Pancreas (tissue), 10 donors: ENCODE measurements around the gene SCN10A. TPM values are rescaled to one million over a fixed set of nuclear protein-coding genes. Genes with fewer than 3 reads are reported as not detected.

Experiments
- ATAC-seq, 4 donors: fragments of 200-7000 bp; cut with Tn5 transposase; one replicate each; pipeline versions ENCODE4 v1.8.0 to v1.9.1; 2020; ENCODE audit warnings: mild to moderate bottlenecking in 4 of 4, moderate library complexity in 4 of 4
- DNase-seq, 6 donors: peaks; one replicate each; pipeline ENCODE4 v3.0.0-alpha.2; 2020
- FAIRE-seq: peaks from 2 replicates; lab custom pipeline; 2012; peaks lifted over from hg19 to GRCh38; lab: Jason Lieb, UNC
- H3K27ac ChIP-seq, 4 donors: fragments of 200-600 bp; sonication (generic); 1 replicate in 3 of 4; 2 replicates in 1 of 4; pipeline versions ENCODE4 v1.5.0 to v1.8.0; 2020
- H3K27me3 ChIP-seq, 4 donors: fragments of 200-600 bp; one replicate each; pipeline ENCODE4 v1.8.0; 2021
- H3K36me3 ChIP-seq, 3 donors: fragments of 200-600 bp; sonication (generic) in 1 of 3; one replicate each; pipeline versions ENCODE4 v1.5.0 to v1.8.0; 2020 to 2021
- H3K4me1 ChIP-seq, 3 donors: fragments of 200-600 bp; one replicate each; pipeline ENCODE4 v1.8.0; 2021
- H3K4me3 ChIP-seq, 4 donors: fragments of 200-600 bp; sonication (generic) in 2 of 4; one replicate each; pipeline versions ENCODE4 v1.5.0 to v1.8.0; 2020 to 2021
- H3K9me3 ChIP-seq, 4 donors: fragments of 200-600 bp; one replicate each; pipeline ENCODE4 v1.8.0; 2021
- CTCF ChIP-seq, 4 donors: fragments of 200-600 bp; sonication (generic) in 3 of 4; IDR thresholded peaks; one replicate each; pipeline versions ENCODE4 v1.5.0 to v1.8.0; 2021; ENCODE audit warnings: antibody characterized with exemption in 4 of 4
- WGBS, 2 donors: extraction: QIAGEN DNeasy Blood & Tissue Kit; methylation state at CpG; one replicate each; pipeline ENCODE4 v1.1.7; 2013; 5-methylcytosine and 5-hydroxymethylcytosine counted together
- intact Hi-C, 3 donors: fragments of 100-400 bp; cut with DNase I; formaldehyde crosslinking; loops; one replicate each; pipeline versions ENCODE4 v1.11.1 to v1.14.2; 2022
- polyA plus RNA-seq, 2 donors: library from polyadenylated mRNA; stranded (reverse); fragments of 200-250 nt; gene quantifications; one replicate each; pipeline ENCODE4 v1.2.3, GENCODE V29; 2013
- total RNA-seq, 6 donors: library from RNA; stranded (reverse); fragmentation: NEBNext Ultra II Directional in 4 of 6; extraction: Animal tissue kit (Norgen Biotek cat#: 25700) in 4 of 6; gene quantifications; one replicate each; pipeline versions ENCODE4 v1.2.1 to v1.2.4, GENCODE V29; 2021 to 2023
- donor health status: healthy with polysubstance abuse.
- donor health status: DM: no; HTN: no; CAD: no; lungs with moderate emphysema.
- donor health status: DM: no; HTN: no; CAD: no.
- donor health status: control.
- donor health status: control.
- donor health status: Bipolar disorder and iron deficiency.
- donor health status: DM: yes; HTN: yes; CAD: no.
- donor health status: DM: no; HTN: no; CAD: no.
- donor health status: DM: no; HTN: no; CAD: no.
- donor health status: DM: yes; HTN: yes; CAD: no.

The SCN10A gene
- total and polyA plus RNA-seq, 8 donors = not detected

GRCh38 chr3:38652934-38653333 lies 163.1 kb downstream of the SCN10A start:
- 62 to 84% methylated on average over 1 of the region's 1 CpG for WGBS, 2 donors
- H3K36me3 ChIP-seq = no peaks in the 10 kb centered on the region
- intact Hi-C loops = loop anchor here in 1 of 3 donors (10.0 kb wide), 1 partner anchor 128 kb away; no protein-coding TSS in a partner anchor
- no peak for TF ChIP-seq CTCF (IDR thresholded peaks at IDR 0.05)
- no peak overlapping the region for H3K4me3 ChIP-seq
- DNase-seq (no peak), ATAC-seq (no peak), FAIRE-seq (no peak)
- H3K4me1 ChIP-seq = peaks cover 5 to 6% (median 6%) of the 10 kb centered on the region in 3 donors
- no peaks in the 10 kb centered on the region for H3K9me3 ChIP-seq
- H3K27ac ChIP-seq = no peak overlapping the region
- H3K27me3 ChIP-seq = peaks cover 0 to 24% (median 2%) of the 10 kb centered on the region in 4 donors

- no peak for FAIRE-seq
- intact Hi-C loops = loop anchor here in 1 of 3 donors (10.0 kb wide), 1 partner anchor 126 kb away; no protein-coding TSS in a partner anchor
- 8 to 10% methylated on average over 19 of the region's 19 CpGs for WGBS, 2 donors
Measured at GRCh38 chr3:38651153-38651789, 164.7 kb downstream of the SCN10A start.

GRCh38 chr3:38650248-38650951 lies 165.6 kb downstream of the SCN10A start:
- ATAC-seq = peak; percentile 3 to 14 (median 6)
- 70 to 71% methylated on average over 14 of the region's 14 CpGs for WGBS, 2 donors
- no peak overlapping the region for H3K4me3 ChIP-seq
- no peak for FAIRE-seq
- H3K9me3 ChIP-seq = no peaks in the 10 kb centered on the region
- no peak overlapping the region for H3K27ac ChIP-seq
- H3K36me3 ChIP-seq = no peaks in the 10 kb centered on the region
- H3K27me3 ChIP-seq = peaks cover 0 to 23% (median 2%) of the 10 kb centered on the region in 4 donors
- no peak for TF ChIP-seq CTCF (IDR thresholded peaks at IDR 0.05)
- intact Hi-C loops = loop anchor here in 1 of 3 donors (10.0 kb wide), 1 partner anchor 126 kb away; no protein-coding TSS in a partner anchor
- no peak for DNase-seq
- peaks cover 5 to 6% (median 6%) of the 10 kb centered on the region in 3 donors for H3K4me1 ChIP-seq

More at GRCh38 chr3:38651153-38651789, 164.7 kb downstream of the SCN10A start:
- TF ChIP-seq CTCF (IDR thresholded peaks at IDR 0.05) = peak; percentile 95 to 97 (median 96)
- ATAC-seq (peak; percentile 71 to 87 (median 85)), DNase-seq (peak; percentile 46 to 86 (median 75))
- Histone ChIP-seq H3K36me3 (no peaks in the 10 kb centered on the region), H3K27ac (no peak overlapping the region), H3K4me3 (no peak overlapping the region), H3K4me1 (peaks cover 5 to 6% (median 6%) of the 10 kb centered on the region in 3 donors), H3K27me3 (peaks cover 0 to 23% (median 2%) of the 10 kb centered on the region in 4 donors), H3K9me3 (no peaks in the 10 kb centered on the region)

GRCh38 chr3:38649500-38650247 lies 166.3 kb downstream of the SCN10A start, which contains the start of gene SCN5A:
Gene SCN5A, minus strand, starts transcription at chr3:38649687. Its CDS starts 16,380 bp downstream, at chr3:38633307.
- H3K27ac ChIP-seq = no peak within 1 kb of the TSS
- H3K4me3 ChIP-seq = peak within 1 kb of the TSS; percentile 1 to 56 (median 36)
- no peak for FAIRE-seq
- ATAC-seq = peak; percentile 90 to 91 (median 90)
- no peaks in the 10 kb centered on the region for H3K36me3 ChIP-seq
- no peak for TF ChIP-seq CTCF (IDR thresholded peaks at IDR 0.05)
- DNase-seq = peak; percentile 35 to 85 (median 59)
- H3K9me3 ChIP-seq = no peaks in the 10 kb centered on the region
- intact Hi-C loops = loop anchor here in 1 of 3 donors (10.0 kb wide), 1 partner anchor 125 kb away; no protein-coding TSS in a partner anchor
- 1 to 2% methylated on average over 38 to 76 of the region's 76 CpGs for WGBS, 2 donors
- peaks cover 0 to 23% (median 2%) of the 10 kb centered on the region in 4 donors for H3K27me3 ChIP-seq
- peaks cover 5 to 6% (median 6%) of the 10 kb centered on the region in 3 donors for H3K4me1 ChIP-seq
